HEK293 (cell line): ENCODE data around the gene LIN9.

Source experiments
- GLI2 ChIP-seq: fragments of 450-650 bp; formaldehyde crosslinking; IDR thresholded peaks from 2 replicates; pipeline ENCODE4; 2017; ENCODE audit warnings: missing biosample characterization, missing genetic modification characterization, low read depth, borderline replicate concordance
- IKZF3 ChIP-seq: fragments of 450-650 bp; IDR thresholded peaks from 2 replicates; pipeline ENCODE4 v1.5.0; 2018; ENCODE audit warnings: missing biosample characterization, mild to moderate bottlenecking, missing genetic modification characterization, moderate library complexity
- MYNN ChIP-seq: fragments of 450-650 bp; formaldehyde crosslinking; IDR thresholded peaks from 2 replicates; pipeline ENCODE4 v1.5.1; 2016; ENCODE audit warnings: missing biosample characterization, missing genetic modification characterization, borderline replicate concordance
- ZBTB1 ChIP-seq: fragments of 450-650 bp; formaldehyde crosslinking; IDR thresholded peaks from 2 replicates; pipeline ENCODE4 v1.5.1; 2016; ENCODE audit warnings: missing biosample characterization, missing genetic modification characterization
- ZBTB17 ChIP-seq: fragments of 450-650 bp; formaldehyde crosslinking; IDR thresholded peaks from 2 replicates; pipeline ENCODE4 v1.5.1; 2016; ENCODE audit warnings: missing biosample characterization, missing genetic modification characterization
- ZNF140 ChIP-seq: fragments of 450-650 bp; formaldehyde crosslinking; IDR thresholded peaks from 2 replicates; pipeline ENCODE4 v1.5.1; 2016; ENCODE audit warnings: missing biosample characterization, missing genetic modification characterization
- ZNF175 ChIP-seq: fragments of 450-650 bp; formaldehyde crosslinking; IDR thresholded peaks from 2 replicates; pipeline ENCODE4 v1.5.1; 2016; ENCODE audit warnings: missing biosample characterization, missing genetic modification characterization
- ZNF658 ChIP-seq: fragments of 450-650 bp; formaldehyde crosslinking; IDR thresholded peaks from 2 replicates; pipeline ENCODE4; 2016; ENCODE audit warnings: missing biosample characterization, missing genetic modification characterization
- ZNF747 ChIP-seq: fragments of 450-650 bp; formaldehyde crosslinking; IDR thresholded peaks from 2 replicates; pipeline ENCODE4 v1.5.1; 2016; ENCODE audit warnings: missing biosample characterization, missing genetic modification characterization
- ZSCAN23 ChIP-seq: fragments of 450-650 bp; formaldehyde crosslinking; IDR thresholded peaks from 2 replicates; pipeline ENCODE4 v1.5.1; 2016; ENCODE audit warnings: missing biosample characterization, missing genetic modification characterization
- ZSCAN30 ChIP-seq: fragments of 450-650 bp; IDR thresholded peaks from 2 replicates; pipeline ENCODE4 v1.5.1; 2018; ENCODE audit warnings: missing biosample characterization, mild to moderate bottlenecking, missing genetic modification characterization, moderate library complexity
- TF ChIP-seq, protein P1 (sequence below): fragments of 450-650 bp; formaldehyde crosslinking; IDR thresholded peaks from 2 replicates; pipeline ENCODE4 v1.5.1; 2016; ENCODE audit warnings: missing biosample characterization, missing genetic modification characterization
- TF ChIP-seq, protein P2 (sequence below): fragments of 450-650 bp; IDR thresholded peaks from 2 replicates; pipeline ENCODE4 v1.5.1; 2018; ENCODE audit warnings: missing biosample characterization, missing genetic modification characterization

DNA sequence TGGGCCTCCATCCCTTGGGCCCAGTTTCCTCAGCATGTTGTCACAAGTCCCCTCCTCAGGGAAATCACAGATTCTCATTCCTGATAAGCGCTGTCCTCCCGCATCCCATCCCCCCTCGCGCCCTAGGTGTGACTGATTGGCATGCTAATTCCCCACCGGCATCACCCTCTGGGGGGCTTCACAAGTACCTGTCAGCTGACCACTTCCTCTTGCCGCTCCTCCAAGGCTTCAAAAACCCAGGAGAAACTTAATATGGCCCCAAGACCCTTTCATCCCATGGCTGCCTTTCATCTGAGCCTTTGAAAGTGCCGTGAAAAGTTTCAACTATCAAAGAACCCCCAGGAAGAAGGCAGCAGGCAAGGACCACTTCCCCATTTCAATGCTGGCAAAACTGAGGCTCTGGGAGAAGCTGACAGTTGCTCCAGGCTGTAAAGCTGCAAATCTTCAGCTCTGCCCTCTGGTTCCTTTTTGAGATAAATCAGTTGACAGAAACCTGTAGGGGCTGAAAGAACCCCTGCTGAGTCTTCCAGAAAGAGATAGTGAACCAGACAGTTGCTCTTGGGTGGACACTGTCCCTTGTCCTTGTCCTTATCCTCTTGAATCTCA is 98.3 kb downstream of the LIN9 start:
- TF ChIP-seq ZNF140 (tag by site-specific recombination) (no peak), ZSCAN23 (no peak), ZSCAN30 (tag by site-specific recombination) (no peak), MYNN (no peak), IKZF3 (tag by site-specific recombination) (no peak), ZNF747 (tag by site-specific recombination) (no peak), ZBTB17 (tag by site-specific recombination) (no peak), ZNF658 (no peak), GLI2 (tag by site-specific recombination) (no peak), ZBTB1 (no peak), ZNF175 (tag by site-specific recombination) (no peak)
- TF ChIP-seq, protein P1, sequence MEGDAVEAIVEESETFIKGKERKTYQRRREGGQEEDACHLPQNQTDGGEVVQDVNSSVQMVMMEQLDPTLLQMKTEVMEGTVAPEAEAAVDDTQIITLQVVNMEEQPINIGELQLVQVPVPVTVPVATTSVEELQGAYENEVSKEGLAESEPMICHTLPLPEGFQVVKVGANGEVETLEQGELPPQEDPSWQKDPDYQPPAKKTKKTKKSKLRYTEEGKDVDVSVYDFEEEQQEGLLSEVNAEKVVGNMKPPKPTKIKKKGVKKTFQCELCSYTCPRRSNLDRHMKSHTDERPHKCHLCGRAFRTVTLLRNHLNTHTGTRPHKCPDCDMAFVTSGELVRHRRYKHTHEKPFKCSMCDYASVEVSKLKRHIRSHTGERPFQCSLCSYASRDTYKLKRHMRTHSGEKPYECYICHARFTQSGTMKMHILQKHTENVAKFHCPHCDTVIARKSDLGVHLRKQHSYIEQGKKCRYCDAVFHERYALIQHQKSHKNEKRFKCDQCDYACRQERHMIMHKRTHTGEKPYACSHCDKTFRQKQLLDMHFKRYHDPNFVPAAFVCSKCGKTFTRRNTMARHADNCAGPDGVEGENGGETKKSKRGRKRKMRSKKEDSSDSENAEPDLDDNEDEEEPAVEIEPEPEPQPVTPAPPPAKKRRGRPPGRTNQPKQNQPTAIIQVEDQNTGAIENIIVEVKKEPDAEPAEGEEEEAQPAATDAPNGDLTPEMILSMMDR, result no peak
- TF ChIP-seq, protein P2, sequence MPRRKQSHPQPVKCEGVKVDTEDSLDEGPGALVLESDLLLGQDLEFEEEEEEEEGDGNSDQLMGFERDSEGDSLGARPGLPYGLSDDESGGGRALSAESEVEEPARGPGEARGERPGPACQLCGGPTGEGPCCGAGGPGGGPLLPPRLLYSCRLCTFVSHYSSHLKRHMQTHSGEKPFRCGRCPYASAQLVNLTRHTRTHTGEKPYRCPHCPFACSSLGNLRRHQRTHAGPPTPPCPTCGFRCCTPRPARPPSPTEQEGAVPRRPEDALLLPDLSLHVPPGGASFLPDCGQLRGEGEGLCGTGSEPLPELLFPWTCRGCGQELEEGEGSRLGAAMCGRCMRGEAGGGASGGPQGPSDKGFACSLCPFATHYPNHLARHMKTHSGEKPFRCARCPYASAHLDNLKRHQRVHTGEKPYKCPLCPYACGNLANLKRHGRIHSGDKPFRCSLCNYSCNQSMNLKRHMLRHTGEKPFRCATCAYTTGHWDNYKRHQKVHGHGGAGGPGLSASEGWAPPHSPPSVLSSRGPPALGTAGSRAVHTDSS (tag by site-specific recombination), result no peak
